Measurements from ENCODE around the gene SRC. TPM values are rescaled to one million over a fixed set of nuclear protein-coding genes. Genes with fewer than 3 reads are reported as not detected.

Gene SRC
- total RNA-seq, 1 donor from 2014 or later: 15.4 TPM

GRCh38 chr20:37362821-37363220 lies 16.9 kb downstream of the SRC start:
- H3K4me3 Mint-ChIP-seq: no peak overlapping the region
- H3K4me3 ChIP-seq: no peak overlapping the region
- H4K20me1 ChIP-seq (ENCODE audit: low read depth): peaks cover 75% of the 10 kb centered on the region
- no peaks in the 10 kb centered on the region for H3K27me3 Mint-ChIP-seq (ENCODE audit: insufficient read depth, low read depth)
- H3K4me1 Mint-ChIP-seq: peaks cover 25% of the 10 kb centered on the region
- no peak overlapping the region for H3K27ac Mint-ChIP-seq
- H3K27me3 ChIP-seq: no peaks in the 10 kb centered on the region
- H3K9ac ChIP-seq: no peak overlapping the region
- H3F3A ChIP-seq (ENCODE audit: low read depth): peaks cover 14% of the 10 kb centered on the region
- H3K9me3 Mint-ChIP-seq: no peaks in the 10 kb centered on the region
- H2AFZ ChIP-seq (replicated peaks): no peak overlapping the region
- H3K79me2 ChIP-seq (ENCODE audit: low read depth): peaks cover 48% of the 10 kb centered on the region
- peaks cover 22% of the 10 kb centered on the region for H3K36me3 Mint-ChIP-seq
- H3K9me3 ChIP-seq (ENCODE audit: low read depth): no peaks in the 10 kb centered on the region
- H3K4me1 ChIP-seq: peaks cover 3% of the 10 kb centered on the region
- no peak for TF ChIP-seq EZH2 (IDR thresholded peaks at IDR 0.05)
- no peak for TF ChIP-seq EZH2phosphoT487 (IDR thresholded peaks at IDR 0.05)
- TF ChIP-seq CTCF (IDR thresholded peaks at IDR 0.05): no peak
- DNase-seq (ENCODE audit: low spot score): no peak
- H3K4me2 ChIP-seq: no peak overlapping the region
- peaks cover 14% of the 10 kb centered on the region for H3K36me3 ChIP-seq
- no peak overlapping the region for H3K27ac ChIP-seq

- peak overlapping the region; percentile 25 for H3K27ac Mint-ChIP-seq
- no peak for TF ChIP-seq EZH2 (IDR thresholded peaks at IDR 0.05)
- no peak for TF ChIP-seq CTCF (IDR thresholded peaks at IDR 0.05)
- no peak for TF ChIP-seq EZH2phosphoT487 (IDR thresholded peaks at IDR 0.05)
Measured at GRCh38 chr20:37363221-37364012, 17.5 kb downstream of the SRC start.

GRCh38 chr20:37364013-37364926 lies 18.3 kb downstream of the SRC start:
- H3K79me2 ChIP-seq (ENCODE audit: low read depth): peaks cover 45% of the 10 kb centered on the region
- no peak for DNase-seq (ENCODE audit: low spot score)

More at GRCh38 chr20:37363221-37364012, 17.5 kb downstream of the SRC start:
- Histone ChIP-seq H3K27ac (peak overlapping the region; percentile 46), H3K4me2 (no peak overlapping the region), H3F3A (ENCODE audit: low read depth) (peaks cover 14% of the 10 kb centered on the region), H3K79me2 (ENCODE audit: low read depth) (peaks cover 47% of the 10 kb centered on the region), H3K4me1 (no peaks in the 10 kb centered on the region), H3K4me3 (no peak overlapping the region), H2AFZ (replicated peaks) (no peak overlapping the region), H3K27me3 (no peaks in the 10 kb centered on the region), H3K9me3 (ENCODE audit: low read depth) (no peaks in the 10 kb centered on the region), H3K36me3 (peaks cover 14% of the 10 kb centered on the region), H4K20me1 (ENCODE audit: low read depth) (peaks cover 69% of the 10 kb centered on the region), H3K9ac (no peak overlapping the region)
- Mint-ChIP-seq H3K4me3 (no peak overlapping the region), H3K27me3 (ENCODE audit: insufficient read depth, low read depth) (no peaks in the 10 kb centered on the region), H3K36me3 (peaks cover 23% of the 10 kb centered on the region), H3K9me3 (no peaks in the 10 kb centered on the region), H3K4me1 (peaks cover 22% of the 10 kb centered on the region)
- no peak for DNase-seq (ENCODE audit: low spot score)

More at GRCh38 chr20:37364013-37364926, 18.3 kb downstream of the SRC start:
- Mint-ChIP-seq H3K36me3 (peaks cover 26% of the 10 kb centered on the region), H3K9me3 (no peaks in the 10 kb centered on the region), H3K27ac (peak overlapping the region; percentile 91), H3K27me3 (ENCODE audit: insufficient read depth, low read depth) (no peaks in the 10 kb centered on the region), H3K4me1 (peaks cover 16% of the 10 kb centered on the region), H3K4me3 (no peak overlapping the region)
- peaks cover 19% of the 10 kb centered on the region for H3F3A ChIP-seq (ENCODE audit: low read depth)
- no peak overlapping the region for H3K27ac ChIP-seq
- no peak overlapping the region for H3K4me2 ChIP-seq
- peaks cover 14% of the 10 kb centered on the region for H3K36me3 ChIP-seq
- H3K9ac ChIP-seq: no peak overlapping the region
- peaks cover 60% of the 10 kb centered on the region for H4K20me1 ChIP-seq (ENCODE audit: low read depth)
- no peaks in the 10 kb centered on the region for H3K4me1 ChIP-seq
- H3K9me3 ChIP-seq (ENCODE audit: low read depth): no peaks in the 10 kb centered on the region
- H3K27me3 ChIP-seq: no peaks in the 10 kb centered on the region
- no peak for TF ChIP-seq EZH2 (IDR thresholded peaks at IDR 0.05)
- TF ChIP-seq EZH2phosphoT487 (IDR thresholded peaks at IDR 0.05): no peak
- no peak for TF ChIP-seq CTCF (IDR thresholded peaks at IDR 0.05)
- no peak overlapping the region for H3K4me3 ChIP-seq
- H2AFZ ChIP-seq (replicated peaks): no peak overlapping the region
